ENCODE results near the gene CTNND2.

Gene CTNND2

GRCh38 chr5:11363631-11364178 is 540.5 kb downstream of the CTNND2 start:
- H3K27me3 ChIP-seq (ENCODE audit: insufficient read depth, low read depth, severe bottlenecking) = no peaks in the 10 kb centered on the region
- H3K9me3 ChIP-seq (ENCODE audit: severe bottlenecking) = no peaks in the 10 kb centered on the region
- H3K4me3 ChIP-seq (ENCODE audit: low read depth, low read length) = no peak overlapping the region
- H3K36me3 ChIP-seq = peaks cover 53% of the 10 kb centered on the region
- DNase-seq = no peak
- no peak overlapping the region for H3K27ac ChIP-seq
- no peak for TF ChIP-seq CTCF (IDR thresholded peaks at IDR 0.05; ENCODE audit: low read depth, low read length)

GRCh38 chr5:11361768-11362167 is 542.5 kb downstream of the CTNND2 start:
- H3K4me3 ChIP-seq (ENCODE audit: low read depth, low read length) = no peak overlapping the region
- peaks cover 54% of the 10 kb centered on the region for H3K36me3 ChIP-seq
- no peak for DNase-seq
- H3K27ac ChIP-seq = no peak overlapping the region
- TF ChIP-seq CTCF (IDR thresholded peaks at IDR 0.05; ENCODE audit: low read depth, low read length) = no peak
- no peaks in the 10 kb centered on the region for H3K9me3 ChIP-seq (ENCODE audit: severe bottlenecking)
- no peaks in the 10 kb centered on the region for H3K27me3 ChIP-seq (ENCODE audit: insufficient read depth, low read depth, severe bottlenecking)

DNA sequence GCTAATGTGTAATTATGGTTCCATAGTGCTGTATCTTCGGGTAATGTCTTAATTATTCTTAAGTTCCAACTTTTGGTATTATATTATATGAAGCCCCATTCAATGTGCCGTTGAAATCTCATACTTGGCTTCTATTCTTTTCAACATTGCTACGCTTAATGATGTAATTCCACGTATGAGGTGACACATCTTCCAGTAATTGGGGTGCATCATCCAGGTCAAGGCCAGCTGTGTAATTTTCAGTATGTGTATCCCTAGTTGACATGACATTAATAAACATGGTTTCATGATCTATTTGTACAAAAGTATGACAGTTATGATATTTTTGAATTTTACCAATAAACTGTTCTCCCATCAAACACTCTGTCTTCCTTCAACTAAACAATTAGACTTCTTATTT is 546.3 kb downstream of the CTNND2 start:
- no peak overlapping the region for H3K27ac ChIP-seq
- no peak for TF ChIP-seq CTCF (IDR thresholded peaks at IDR 0.05; ENCODE audit: low read depth, low read length)
- no peaks in the 10 kb centered on the region for H3K27me3 ChIP-seq (ENCODE audit: insufficient read depth, low read depth, severe bottlenecking)
- DNase-seq = no peak
- H3K4me3 ChIP-seq (ENCODE audit: low read depth, low read length) = no peak overlapping the region
- H3K9me3 ChIP-seq (ENCODE audit: severe bottlenecking) = no peaks in the 10 kb centered on the region
- H3K36me3 ChIP-seq = peaks cover 32% of the 10 kb centered on the region

- no peak for DNase-seq
- H3K27ac ChIP-seq = no peak overlapping the region
- peaks cover 11% of the 10 kb centered on the region for H3K36me3 ChIP-seq
- no peak overlapping the region for H3K4me3 ChIP-seq (ENCODE audit: low read depth, low read length)
- H3K9me3 ChIP-seq (ENCODE audit: severe bottlenecking) = no peaks in the 10 kb centered on the region
- no peak for TF ChIP-seq CTCF (IDR thresholded peaks at IDR 0.05; ENCODE audit: low read depth, low read length)
- H3K27me3 ChIP-seq (ENCODE audit: insufficient read depth, low read depth, severe bottlenecking) = no peaks in the 10 kb centered on the region
These were observed 548.8 kb downstream of the CTNND2 start for GRCh38 chr5:11355491-11355890.

- Histone ChIP-seq H3K9me3 (ENCODE audit: severe bottlenecking) (no peaks in the 10 kb centered on the region), H3K36me3 (no peaks in the 10 kb centered on the region), H3K4me3 (ENCODE audit: low read depth, low read length) (no peak overlapping the region), H3K27me3 (ENCODE audit: insufficient read depth, low read depth, severe bottlenecking) (no peaks in the 10 kb centered on the region), H3K27ac (no peak overlapping the region)
- no peak for TF ChIP-seq CTCF (IDR thresholded peaks at IDR 0.05; ENCODE audit: low read depth, low read length)
- no peak for DNase-seq
These were observed 557.9 kb downstream of the CTNND2 start for GRCh38 chr5:11346336-11346735.
